CD8-positive, alpha-beta memory T cell (primary cell): ENCODE measurements around the gene TEX19. TPM values are rescaled to one million over a fixed set of nuclear protein-coding genes. Genes with fewer than 3 reads are reported as not detected.
A peak's percentile ranks its signal among the peaks of the same experiment; 100 is the strongest.

Source experiments
- CTCF ChIA-PET: fragments of 350-600 bp; sonication (Branson Sonifier 250); formaldehyde crosslinking; loops from one replicate; lab custom pipeline; 2021; ENCODE audit warnings: antibody characterized with exemption; lab: Charles Lee
- POLR2A ChIA-PET: fragments of 350-600 bp; sonication (Branson Sonifier 250); formaldehyde crosslinking; loops from one replicate; lab custom pipeline; 2021; ENCODE audit warnings: antibody characterized with exemption; lab: Charles Lee
- DNase-seq, 5 donors: peaks; one replicate each; pipeline versions ENCODE4 v3.0.0 to v3.0.0-alpha.2; 2020 to 2022; ENCODE audit warnings: mixed read lengths in 1 of 5
- H3K27ac ChIP-seq: one replicate; pipeline ENCODE4 v1.7.0; 2013; ENCODE audit warnings: low read depth, mild to moderate bottlenecking, low read length, moderate library complexity
- H3K27me3 ChIP-seq: 2 replicates; pipeline ENCODE4 v1.7.0; 2013; ENCODE audit warnings: low read length, mild to moderate bottlenecking; ENCODE audit not compliant: insufficient read depth, poor library complexity, severe bottlenecking
- H3K36me3 ChIP-seq: 2 replicates; pipeline ENCODE4 v1.7.0; 2013; ENCODE audit warnings: mild to moderate bottlenecking, low read length, moderate library complexity; ENCODE audit not compliant: insufficient read depth
- H3K4me1 ChIP-seq: 2 replicates; pipeline ENCODE4 v1.7.0; 2013; ENCODE audit warnings: mild to moderate bottlenecking, low read length, moderate library complexity; ENCODE audit not compliant: insufficient read depth
- H3K4me3 ChIP-seq: 2 replicates; pipeline ENCODE4 v1.7.0; 2013; ENCODE audit warnings: mild to moderate bottlenecking, low read length
- H3K9me3 ChIP-seq: 2 replicates; pipeline ENCODE4 v1.7.0; 2013; ENCODE audit warnings: mild to moderate bottlenecking, low read length
- H3K27ac Mint-ChIP-seq, 8 donors: one replicate each; pipeline ENCODE4 v1.8.0; 2020 to 2021; ENCODE audit warnings: mixed read lengths in 8 of 8, mild to moderate bottlenecking in 6 of 8, inconsistent platforms in 3 of 8, moderate library complexity in 3 of 8
- H3K27me3 Mint-ChIP-seq, 2 donors: one replicate each; pipeline ENCODE4 v1.8.0; 2020 to 2021; ENCODE audit warnings: mixed read lengths in 2 of 2, mild to moderate bottlenecking in 1 of 2, moderate library complexity in 1 of 2
- H3K36me3 Mint-ChIP-seq, 3 donors: one replicate each; pipeline ENCODE4 v1.8.0; 2020 to 2021; ENCODE audit warnings: mixed read lengths in 3 of 3, inconsistent platforms in 1 of 3, mild to moderate bottlenecking in 1 of 3
- H3K4me1 Mint-ChIP-seq, 3 donors: one replicate each; pipeline ENCODE4 v1.8.0; 2020 to 2021; ENCODE audit warnings: mixed read lengths in 3 of 3, inconsistent platforms in 1 of 3, mild to moderate bottlenecking in 1 of 3
- H3K4me3 Mint-ChIP-seq, 7 donors: one replicate each; pipeline ENCODE4 v1.8.0; 2020 to 2021; ENCODE audit warnings: mixed read lengths in 7 of 7, mild to moderate bottlenecking in 6 of 7, moderate library complexity in 4 of 7, inconsistent platforms in 2 of 7
- H3K9me3 Mint-ChIP-seq, 5 donors: one replicate each; pipeline ENCODE4 v1.8.0; 2020 to 2022; ENCODE audit warnings: mixed read lengths in 5 of 5, mild to moderate bottlenecking in 3 of 5, moderate library complexity in 2 of 5, inconsistent platforms in 1 of 5
- polyA plus RNA-seq: library from polyadenylated mRNA; unstranded; fragments of 300-500 nt; fragmentation: Illumina TruSeq; gene quantifications from one replicate; pipeline ENCODE4 v1.2.3, GENCODE V29; 2021
- total RNA-seq, 2 experiments: library from RNA; stranded (reverse); gene quantifications; one replicate each; pipeline ENCODE4 v1.2.3, GENCODE V29; 2021

The TEX19 gene
- total and polyA plus RNA-seq, 3 experiments from 2014 or later: not detected

DNA sequence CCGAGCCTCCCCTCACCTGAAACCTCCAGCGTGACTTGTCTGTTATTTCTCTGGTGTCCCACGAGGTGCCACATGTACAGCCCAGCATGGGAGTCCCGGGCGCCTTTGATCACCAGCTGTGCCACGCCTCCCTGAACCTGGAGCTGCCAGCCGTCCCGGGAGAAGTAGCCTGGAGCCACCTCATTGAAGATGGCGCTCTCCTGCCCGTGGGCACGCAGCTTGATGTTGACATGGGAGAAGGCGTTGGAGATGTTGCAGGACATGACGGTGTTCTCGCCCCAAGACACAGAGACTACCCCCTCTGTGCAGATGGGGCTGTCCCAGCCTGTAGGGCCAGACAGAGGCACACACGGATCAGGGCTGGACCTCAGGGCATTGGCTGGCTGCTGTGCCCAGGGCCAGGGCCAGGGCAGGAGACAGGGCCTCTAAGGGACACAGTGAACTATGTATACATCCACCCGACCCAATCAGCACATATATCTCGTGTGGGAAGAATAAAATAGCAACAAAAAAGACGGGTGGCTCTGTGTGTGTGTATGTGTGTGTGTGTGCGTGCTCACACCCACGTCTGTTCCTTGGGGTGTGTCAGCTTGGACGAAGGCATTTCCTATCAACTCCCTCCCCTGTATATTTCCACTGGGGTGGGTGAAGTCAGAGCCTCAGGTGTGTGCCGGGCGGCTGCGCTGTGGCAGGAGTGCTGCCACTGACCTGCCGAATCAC lies 34.3 kb upstream of the TEX19 start:
- H3K4me1 Mint-ChIP-seq: peaks cover 3 to 23% (median 5%) of the 10 kb centered on the region in 3 donors
- peak overlapping the region in 2 of 8 donors; percentile 43 to 50 for H3K27ac Mint-ChIP-seq
- peaks cover 14% of the 10 kb centered on the region for H3K4me1 ChIP-seq
- no peak for DNase-seq
- H3K9me3 ChIP-seq: no peaks in the 10 kb centered on the region
- H3K36me3 Mint-ChIP-seq: no peaks in the 10 kb centered on the region
- no peak overlapping the region for H3K4me3 Mint-ChIP-seq
- ChIA-PET POLR2A (interaction anchor here (0.7 kb wide), 1 partner anchor 31 kb away, joined by 3 read pairs; no protein-coding TSS in a partner anchor), CTCF (interaction anchor here (3.4 to 5.8 kb wide), 2 partner anchors 24 to 89 kb away, joined by 13 to 89 read pairs; no protein-coding TSS in a partner anchor)
- H3K4me3 ChIP-seq: no peak overlapping the region
- H3K36me3 ChIP-seq: no peaks in the 10 kb centered on the region
- no peaks in the 10 kb centered on the region for H3K27me3 ChIP-seq
- no peaks in the 10 kb centered on the region for H3K9me3 Mint-ChIP-seq
- H3K27me3 Mint-ChIP-seq: peaks cover 0 to 3% of the 10 kb centered on the region in 2 donors
- H3K27ac ChIP-seq: no peak overlapping the region

DNA sequence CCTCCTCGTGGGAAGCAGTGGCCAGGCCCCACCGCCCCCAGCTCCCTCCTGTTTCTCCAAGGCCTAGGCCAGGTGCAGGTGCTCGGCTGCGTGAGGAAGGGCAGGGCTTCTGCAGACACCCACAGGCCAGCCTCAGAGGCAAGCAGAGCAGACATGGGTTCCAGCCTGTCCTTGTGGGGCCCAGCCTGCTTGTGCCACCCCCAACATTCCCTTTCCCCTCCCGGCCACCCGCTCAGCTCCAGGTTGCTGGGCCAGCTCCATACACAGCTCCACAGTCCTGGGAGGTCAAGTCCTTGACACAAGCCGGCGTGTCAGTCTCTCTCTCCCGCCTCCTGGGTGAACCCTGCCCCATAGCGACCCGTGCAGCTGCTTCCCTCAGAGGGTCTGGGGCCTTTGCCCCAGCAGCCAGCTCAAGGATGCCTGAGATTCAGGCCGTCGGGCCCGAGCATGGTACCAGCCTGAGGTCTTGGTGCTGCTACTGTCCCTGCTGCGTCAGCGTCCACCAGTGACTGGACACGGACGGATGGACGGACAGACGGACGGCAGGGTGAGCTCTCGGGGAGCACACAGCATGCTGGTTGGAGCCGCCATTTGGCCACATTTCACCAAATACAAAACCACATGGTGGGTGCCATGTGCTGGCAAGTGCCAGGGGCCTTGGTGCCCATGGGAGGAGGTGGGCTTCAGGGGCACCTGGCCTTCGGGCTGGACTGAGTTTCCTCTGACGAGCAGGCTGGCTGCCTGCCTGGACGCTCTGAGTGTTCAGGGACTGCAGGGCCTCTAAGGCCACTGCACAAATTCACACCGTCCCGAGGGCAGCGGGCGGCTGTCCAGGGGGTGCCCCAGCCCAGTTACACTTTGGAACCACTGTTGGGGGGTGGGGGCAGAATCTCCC lies 33.5 kb upstream of the TEX19 start:
- Mint-ChIP-seq H3K27ac (no peak overlapping the region), H3K36me3 (no peaks in the 10 kb centered on the region), H3K4me1 (peaks cover 3 to 22% (median 5%) of the 10 kb centered on the region in 3 donors), H3K27me3 (peaks cover 0 to 3% of the 10 kb centered on the region in 2 donors), H3K4me3 (no peak overlapping the region), H3K9me3 (no peaks in the 10 kb centered on the region)
- Histone ChIP-seq H3K4me3 (no peak overlapping the region), H3K27me3 (no peaks in the 10 kb centered on the region), H3K4me1 (peaks cover 13% of the 10 kb centered on the region), H3K27ac (no peak overlapping the region), H3K36me3 (no peaks in the 10 kb centered on the region), H3K9me3 (no peaks in the 10 kb centered on the region)
- ChIA-PET CTCF (interaction anchor here (3.4 to 5.8 kb wide), 2 partner anchors 25 to 90 kb away, joined by 13 to 89 read pairs; no protein-coding TSS in a partner anchor), POLR2A (interaction anchor here (0.7 kb wide), 1 partner anchor 32 kb away, joined by 3 read pairs; no protein-coding TSS in a partner anchor)
- peak in 1 of 5 donors; percentile 45 for DNase-seq

DNA sequence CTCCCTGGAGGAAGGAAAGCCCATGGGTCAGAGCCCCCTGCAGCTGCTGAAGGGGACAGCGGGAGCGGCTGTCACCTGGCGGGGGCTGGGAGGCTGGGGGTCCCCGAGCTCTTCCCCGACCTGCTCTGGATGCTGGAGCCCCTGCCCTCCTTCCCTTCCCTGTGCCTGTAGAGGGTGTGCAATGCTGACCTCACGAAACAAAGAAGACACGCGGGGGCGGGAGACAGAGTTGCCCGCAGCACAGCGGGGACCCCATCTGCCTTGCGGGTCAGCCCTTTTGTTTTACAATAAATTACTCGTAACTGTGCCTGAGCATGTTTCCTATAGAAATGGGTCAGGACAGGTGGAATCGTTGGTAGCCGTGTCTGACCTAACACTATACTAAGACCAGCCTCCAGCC lies 31.8 kb upstream of the TEX19 start:
- H3K27ac ChIP-seq: no peak overlapping the region
- POLR2A ChIA-PET: no interaction called here

DNA sequence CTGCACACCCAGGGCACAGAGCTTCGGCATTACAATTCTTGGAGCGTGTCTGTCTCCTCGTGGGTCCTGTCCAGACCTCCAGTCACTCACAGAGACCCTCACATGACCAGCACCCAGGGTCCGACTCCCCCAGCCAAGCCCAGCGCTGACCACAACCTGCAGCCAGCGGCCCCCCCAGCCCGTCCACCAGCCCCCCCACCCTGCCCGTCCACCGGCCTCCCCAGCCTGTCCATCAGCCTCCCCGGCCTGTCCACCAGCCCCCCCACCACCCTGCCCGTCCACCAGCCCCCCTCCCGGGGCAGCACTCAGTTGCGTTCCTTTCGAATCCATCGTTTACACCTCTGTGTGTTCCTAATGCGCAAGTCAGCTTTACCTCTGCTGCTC lies 31.3 kb upstream of the TEX19 start:
- H3K27ac ChIP-seq: no peak overlapping the region
- H3K4me3 ChIP-seq: no peak overlapping the region
- DNase-seq: no peak
- no peaks in the 10 kb centered on the region for H3K27me3 ChIP-seq
- H3K36me3 ChIP-seq: no peaks in the 10 kb centered on the region
- H3K36me3 Mint-ChIP-seq: no peaks in the 10 kb centered on the region
- H3K9me3 ChIP-seq: no peaks in the 10 kb centered on the region
- H3K27me3 Mint-ChIP-seq: peaks cover 1 to 6% of the 10 kb centered on the region in 2 donors
- H3K4me3 Mint-ChIP-seq: no peak overlapping the region
- CTCF ChIA-PET: no interaction called here
- peaks cover 2 to 11% (median 2%) of the 10 kb centered on the region in 3 donors for H3K4me1 Mint-ChIP-seq
- POLR2A ChIA-PET: no interaction called here
- H3K4me1 ChIP-seq: peaks cover 6% of the 10 kb centered on the region
- no peak overlapping the region for H3K27ac Mint-ChIP-seq
- no peaks in the 10 kb centered on the region for H3K9me3 Mint-ChIP-seq

More for the DNA sequence above, 31.8 kb upstream of the TEX19 start:
- CTCF ChIA-PET: no interaction called here
- H3K27me3 ChIP-seq: no peaks in the 10 kb centered on the region
- H3K36me3 Mint-ChIP-seq: no peaks in the 10 kb centered on the region
- H3K4me1 Mint-ChIP-seq: peaks cover 0 to 7% (median 1%) of the 10 kb centered on the region in 3 donors
- H3K9me3 ChIP-seq: no peaks in the 10 kb centered on the region
- DNase-seq: no peak
- peaks cover 0 to 4% of the 10 kb centered on the region in 2 donors for H3K27me3 Mint-ChIP-seq
- H3K27ac Mint-ChIP-seq: no peak overlapping the region
- no peak overlapping the region for H3K4me3 Mint-ChIP-seq
- no peak overlapping the region for H3K4me3 ChIP-seq
- H3K9me3 Mint-ChIP-seq: no peaks in the 10 kb centered on the region
- H3K36me3 ChIP-seq: no peaks in the 10 kb centered on the region
- H3K4me1 ChIP-seq: peaks cover 1% of the 10 kb centered on the region

DNA sequence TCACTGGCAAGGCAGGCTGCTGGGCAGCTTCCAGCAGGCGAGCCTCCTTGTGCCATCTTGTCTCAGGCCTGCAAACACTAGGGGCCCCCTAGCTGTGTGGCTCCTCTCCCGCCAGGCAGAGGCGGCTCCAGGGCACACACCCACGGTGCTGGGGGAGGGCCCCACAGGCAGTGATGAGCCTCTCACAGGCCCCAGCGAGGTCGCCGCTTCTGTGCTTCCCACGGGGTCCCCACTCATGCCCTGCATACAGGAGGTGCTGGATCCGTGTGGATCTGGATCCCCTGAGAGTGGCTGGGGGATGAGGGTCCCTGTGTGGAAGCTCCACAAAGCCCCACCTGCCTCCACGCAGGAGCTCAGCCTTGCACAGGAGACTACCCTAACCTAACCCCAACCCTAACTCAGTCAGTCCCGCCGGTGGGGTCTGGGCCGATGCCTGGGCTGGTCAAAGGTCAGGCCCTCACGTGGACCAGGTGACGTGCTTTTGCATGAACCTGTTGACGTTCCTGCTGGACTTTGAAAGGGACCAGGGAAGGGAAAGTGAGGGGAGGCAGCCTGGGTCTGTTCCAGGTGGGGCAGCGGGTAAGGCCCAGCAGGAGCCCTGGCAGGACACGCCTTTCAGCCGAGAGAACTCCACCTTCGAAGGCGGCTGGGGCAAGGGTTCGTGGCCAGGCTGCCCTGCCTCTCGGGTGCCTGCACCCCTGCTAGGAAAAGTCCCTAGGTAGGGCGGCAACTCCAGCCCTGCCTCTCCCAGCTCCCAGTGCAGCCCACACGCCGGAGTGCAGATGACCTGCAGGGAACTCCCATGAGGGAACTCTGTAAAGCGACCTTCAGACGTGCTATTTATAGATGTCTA lies 30.7 kb upstream of the TEX19 start:
- DNase-seq: peak in 1 of 5 donors; percentile 43
- Mint-ChIP-seq H3K9me3 (no peaks in the 10 kb centered on the region), H3K27me3 (peaks cover 5 to 9% of the 10 kb centered on the region in 2 donors), H3K4me3 (no peak overlapping the region), H3K36me3 (no peaks in the 10 kb centered on the region), H3K4me1 (peaks cover 5 to 15% (median 5%) of the 10 kb centered on the region in 3 donors), H3K27ac (peak overlapping the region in 1 of 8 donors; percentile 60)
- CTCF ChIA-PET: no interaction called here
- POLR2A ChIA-PET: no interaction called here
- Histone ChIP-seq H3K36me3 (no peaks in the 10 kb centered on the region), H3K4me1 (peaks cover 9% of the 10 kb centered on the region), H3K9me3 (no peaks in the 10 kb centered on the region), H3K27me3 (no peaks in the 10 kb centered on the region), H3K27ac (no peak overlapping the region), H3K4me3 (no peak overlapping the region)

DNA sequence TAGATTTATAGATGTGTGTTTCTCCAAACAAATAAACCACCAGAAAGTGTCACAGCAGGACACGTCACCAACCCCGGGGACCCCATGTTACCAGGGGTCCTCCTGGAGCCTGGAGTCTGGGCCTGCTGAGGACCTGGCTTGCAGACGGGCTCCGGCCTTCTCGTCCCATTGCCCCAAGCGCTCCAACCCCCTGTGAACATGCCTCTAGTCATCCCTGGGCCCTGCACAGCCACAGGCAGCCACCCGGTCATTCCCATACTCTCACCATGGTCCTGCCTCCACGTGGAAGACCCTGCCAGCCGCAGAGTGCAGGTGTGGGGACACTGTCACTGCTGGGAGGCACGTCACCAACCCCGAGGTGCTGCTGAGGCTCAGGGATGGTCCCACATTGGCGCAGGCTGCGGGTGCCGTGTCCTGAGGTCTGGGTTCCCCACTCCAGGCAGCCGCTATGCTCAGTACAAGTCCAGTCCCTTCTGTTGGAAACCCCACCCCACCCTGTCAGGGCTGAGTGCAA lies 30.0 kb upstream of the TEX19 start:
- Mint-ChIP-seq H3K4me1 (peaks cover 5 to 15% (median 5%) of the 10 kb centered on the region in 3 donors), H3K36me3 (no peaks in the 10 kb centered on the region), H3K9me3 (no peaks in the 10 kb centered on the region), H3K27ac (no peak overlapping the region), H3K27me3 (peaks cover 5 to 6% of the 10 kb centered on the region in 2 donors), H3K4me3 (no peak overlapping the region)
- DNase-seq: no peak
- CTCF ChIA-PET: no interaction called here
- peaks cover 10% of the 10 kb centered on the region for H3K4me1 ChIP-seq
- no peak overlapping the region for H3K27ac ChIP-seq
- H3K36me3 ChIP-seq: no peaks in the 10 kb centered on the region
- POLR2A ChIA-PET: no interaction called here
- no peaks in the 10 kb centered on the region for H3K27me3 ChIP-seq
- no peaks in the 10 kb centered on the region for H3K9me3 ChIP-seq
- no peak overlapping the region for H3K4me3 ChIP-seq

DNA sequence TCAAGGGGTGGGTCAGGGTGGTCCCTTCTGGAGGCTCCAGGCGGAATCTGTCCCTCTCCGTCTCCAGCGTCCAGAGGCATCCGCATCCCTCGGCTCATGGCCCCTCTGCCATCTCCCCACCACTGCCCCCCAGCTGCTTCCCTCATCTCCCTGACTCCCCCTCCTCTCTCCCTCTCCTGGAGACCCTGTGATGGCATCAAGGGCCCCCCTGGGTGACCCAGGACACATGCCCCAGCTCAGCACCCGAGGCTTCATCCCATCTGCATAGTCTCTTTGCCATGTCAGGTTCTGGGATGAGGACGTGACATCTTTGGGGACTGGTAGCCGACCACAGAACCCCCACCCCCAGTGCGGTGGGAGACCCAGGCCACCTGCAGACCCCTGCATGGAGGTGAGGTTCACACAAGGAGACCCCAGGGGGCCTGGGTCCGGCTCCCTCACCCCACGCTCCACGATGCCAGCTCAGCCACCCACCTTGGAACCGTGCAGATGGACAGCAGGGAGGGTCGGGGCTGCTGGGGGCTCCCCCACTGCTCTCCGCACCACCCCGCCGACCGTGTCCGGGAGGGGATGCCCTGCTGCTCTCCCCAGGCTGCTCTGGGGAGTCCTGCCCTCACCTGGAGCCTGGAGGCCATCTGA lies 29.2 kb upstream of the TEX19 start:
- peaks cover 6 to 19% (median 11%) of the 10 kb centered on the region in 3 donors for H3K4me1 Mint-ChIP-seq
- CTCF ChIA-PET: interaction anchor here (1.7 kb wide), 1 partner anchor 30 kb away, joined by 5 read pairs; no protein-coding TSS in a partner anchor

More for the DNA sequence above, 29.2 kb upstream of the TEX19 start:
- Mint-ChIP-seq H3K27ac (no peak overlapping the region), H3K9me3 (no peaks in the 10 kb centered on the region), H3K36me3 (no peaks in the 10 kb centered on the region), H3K27me3 (peaks cover 5 to 6% of the 10 kb centered on the region in 2 donors), H3K4me3 (no peak overlapping the region)
- Histone ChIP-seq H3K4me1 (peaks cover 17% of the 10 kb centered on the region), H3K27me3 (no peaks in the 10 kb centered on the region), H3K4me3 (no peak overlapping the region), H3K36me3 (no peaks in the 10 kb centered on the region), H3K27ac (no peak overlapping the region), H3K9me3 (no peaks in the 10 kb centered on the region)
- POLR2A ChIA-PET: no interaction called here
- peak in 1 of 5 donors; percentile 47 for DNase-seq
